Activated CD4-positive, alpha-beta memory T cell treated with anti-CD3 and anti-CD28 coated beads for 36 hours (primary cell): ENCODE results near the gene TFB2M. TPM values are rescaled to one million over a fixed set of nuclear protein-coding genes. Genes with fewer than 3 reads are reported as not detected.
"Not testable (repeated sequence)": the region's sequence is repeated elsewhere in the genome, so short reads cannot be mapped to it uniquely, and the experiment has no call there.

ENCODE experiments used
- CTCF ChIA-PET: fragments of 350-600 bp; sonication (Branson Sonifier 250); formaldehyde crosslinking; loops from one replicate; lab custom pipeline; 2021; ENCODE audit warnings: antibody characterized with exemption, inconsistent platforms; lab: Charles Lee
- POLR2A ChIA-PET: fragments of 350-600 bp; sonication (Branson Sonifier 250); formaldehyde crosslinking; loops from one replicate; lab custom pipeline; 2021; ENCODE audit warnings: antibody characterized with exemption; lab: Charles Lee
- DNase-seq: peaks from one replicate; pipeline ENCODE4 v3.0.0-alpha.2; 2020
- H3K27ac Mint-ChIP-seq: one replicate; pipeline ENCODE4 v1.8.0; 2021; ENCODE audit warnings: mixed read lengths
- H3K27me3 Mint-ChIP-seq: one replicate; pipeline ENCODE4 v1.8.0; 2021; ENCODE audit warnings: mixed read lengths
- H3K36me3 Mint-ChIP-seq: one replicate; pipeline ENCODE4 v1.8.0; 2021; ENCODE audit warnings: mixed read lengths
- H3K4me1 Mint-ChIP-seq: one replicate; pipeline ENCODE4 v1.8.0; 2021; ENCODE audit warnings: low read depth, mixed read lengths
- H3K4me3 Mint-ChIP-seq: one replicate; pipeline ENCODE4 v1.8.0; 2021; ENCODE audit warnings: mild to moderate bottlenecking, mixed read lengths
- H3K9me3 Mint-ChIP-seq: one replicate; pipeline ENCODE4 v1.8.0; 2021; ENCODE audit warnings: mixed read lengths
- intact Hi-C: fragments of 100-400 bp; cut with micrococcal nuclease; formaldehyde crosslinking; loops from one replicate; pipeline ENCODE4 v1.15.1; 2023
- total RNA-seq, 2 experiments: library from RNA; stranded (reverse); gene quantifications; one replicate each; pipeline ENCODE4 v1.2.3, GENCODE V29; 2021

Gene TFB2M
- total RNA-seq, 2 experiments from 2014 or later = 13.6 to 14.5 TPM

DNA sequence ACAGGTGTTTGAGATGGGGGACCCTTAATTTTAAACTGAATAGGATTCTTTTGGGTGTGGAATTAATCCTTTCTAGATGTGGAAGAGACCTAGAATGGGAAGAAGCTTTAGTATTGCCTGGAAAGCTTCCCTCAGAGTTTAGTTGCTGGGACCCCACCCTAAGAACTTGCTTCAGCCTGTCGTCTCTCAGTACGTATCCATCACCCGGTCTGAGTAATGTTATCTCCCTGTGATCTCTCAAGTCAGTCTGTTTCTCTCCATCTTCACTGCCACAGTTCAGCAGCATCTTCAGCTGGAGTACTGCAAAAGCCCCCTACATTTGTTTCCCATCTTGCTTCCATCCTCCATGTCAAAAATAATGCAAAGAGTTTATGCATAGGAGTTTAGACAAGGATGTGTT lies 29.1 kb upstream of the TFB2M start:
- H3K36me3 Mint-ChIP-seq = peaks cover 19% of the 10 kb centered on the region
- intact Hi-C loops = no loop called here
- CTCF ChIA-PET = no interaction called here

DNA sequence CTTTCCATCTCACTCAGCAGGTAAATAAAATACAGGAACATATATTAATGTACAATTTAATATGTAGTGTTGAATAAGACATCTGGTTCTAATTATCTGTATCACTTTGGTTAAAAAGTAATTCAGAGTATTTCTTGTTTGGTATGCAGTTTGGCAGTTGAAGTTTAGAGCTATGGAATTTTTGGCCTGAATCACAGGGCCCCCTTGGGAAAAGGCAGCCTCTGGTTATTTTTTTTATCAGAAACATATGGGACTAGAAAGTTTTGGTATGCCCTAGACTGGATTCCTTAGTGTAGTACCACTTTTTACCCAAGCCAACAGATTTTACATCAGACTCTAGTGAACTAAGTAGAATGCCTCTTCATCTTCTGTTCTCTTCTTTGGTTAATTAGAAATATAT lies 26.6 kb upstream of the TFB2M start:
- ChIA-PET POLR2A (no interaction called here), CTCF (no interaction called here)
- H3K27ac Mint-ChIP-seq = no peak overlapping the region
- peaks cover 25% of the 10 kb centered on the region for H3K36me3 Mint-ChIP-seq
- peaks cover 6% of the 10 kb centered on the region for H3K9me3 Mint-ChIP-seq
- H3K4me1 Mint-ChIP-seq = peaks cover 53% of the 10 kb centered on the region
- DNase-seq = no peak
- no peak overlapping the region for H3K4me3 Mint-ChIP-seq
- intact Hi-C loops = no loop called here
- H3K27me3 Mint-ChIP-seq = no peaks in the 10 kb centered on the region

More for the DNA sequence above, 29.1 kb upstream of the TFB2M start:
- Mint-ChIP-seq H3K4me3 (no peak overlapping the region), H3K4me1 (peaks cover 56% of the 10 kb centered on the region), H3K9me3 (no peaks in the 10 kb centered on the region), H3K27me3 (no peaks in the 10 kb centered on the region), H3K27ac (no peak overlapping the region)
- DNase-seq = no peak
- POLR2A ChIA-PET = no interaction called here

DNA sequence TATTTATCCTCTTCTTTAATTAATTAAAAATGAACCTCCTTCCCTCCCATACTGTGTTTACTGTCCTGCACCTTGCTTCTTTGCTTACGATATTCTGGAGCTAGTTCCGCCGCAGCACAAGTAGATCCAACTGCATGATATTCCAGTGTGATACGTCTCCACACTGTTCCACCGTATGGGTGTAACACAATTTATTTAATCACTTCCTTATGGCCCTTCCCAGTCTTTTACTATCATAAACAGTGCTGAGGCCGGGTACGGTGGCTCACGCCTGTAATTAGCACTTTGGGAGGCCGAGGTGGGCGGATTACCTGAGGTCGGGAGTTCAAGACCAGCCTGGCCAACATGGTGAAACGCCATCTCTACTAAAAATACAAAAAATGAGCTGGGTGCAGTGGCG lies 25.9 kb upstream of the TFB2M start:
- peaks cover 53% of the 10 kb centered on the region for H3K4me1 Mint-ChIP-seq
- no peak for DNase-seq
- no peak overlapping the region for H3K4me3 Mint-ChIP-seq
- POLR2A ChIA-PET = no interaction called here
- H3K36me3 Mint-ChIP-seq = peaks cover 25% of the 10 kb centered on the region
- CTCF ChIA-PET = interaction anchor here (0.6 to 1.0 kb wide), 2 partner anchors 10 to 18 kb away, joined by 3 to 4 read pairs; no protein-coding TSS in a partner anchor
- no peaks in the 10 kb centered on the region for H3K27me3 Mint-ChIP-seq
- intact Hi-C loops = loop anchor here (1.0 kb wide), 2 partner anchors 10 to 23 kb away; no protein-coding TSS in a partner anchor
- H3K9me3 Mint-ChIP-seq = peaks cover 6% of the 10 kb centered on the region
- H3K27ac Mint-ChIP-seq = no peak overlapping the region

DNA sequence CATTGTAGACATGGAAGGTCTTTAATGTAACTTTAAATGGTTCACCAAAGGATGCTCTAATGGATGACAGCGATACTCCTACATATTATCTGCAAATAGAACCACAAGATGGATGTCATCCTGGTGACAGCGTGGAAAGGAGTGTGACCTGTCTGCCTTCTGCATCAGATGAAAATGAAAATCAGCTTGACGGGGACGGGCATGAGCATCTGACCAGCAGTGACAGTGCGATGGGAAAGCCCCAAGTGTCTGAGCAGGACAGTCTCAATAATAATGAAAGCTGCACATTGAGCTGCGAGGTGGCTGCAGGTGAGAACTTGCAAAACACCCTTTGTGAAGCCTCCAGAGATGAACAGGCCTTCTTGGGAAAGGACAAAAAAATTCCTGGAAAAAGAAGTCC lies 25.4 kb upstream of the TFB2M start:
- Mint-ChIP-seq H3K36me3 (peaks cover 25% of the 10 kb centered on the region), H3K27ac (peak overlapping the region; percentile 71)

DNA sequence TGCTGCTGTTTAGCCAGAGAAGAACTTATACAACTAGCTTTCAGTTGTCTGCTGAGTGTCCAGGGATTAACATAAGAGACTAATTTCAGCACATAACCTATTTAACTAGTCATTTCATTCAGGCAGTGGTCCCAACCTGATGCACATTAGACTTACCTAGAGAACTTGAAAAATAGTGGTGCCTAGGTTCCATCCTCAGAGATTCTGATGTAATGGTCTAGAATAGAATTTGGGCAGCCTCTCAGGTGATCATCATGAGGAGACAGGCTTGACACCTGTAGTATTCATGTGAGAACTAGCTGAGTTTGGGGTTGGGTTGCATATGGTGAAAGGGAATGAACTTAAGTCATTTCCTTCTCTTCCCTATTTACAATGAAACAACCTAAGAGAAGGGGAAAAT lies 25.0 kb upstream of the TFB2M start:
- H3K27me3 Mint-ChIP-seq = no peaks in the 10 kb centered on the region
- peak overlapping the region; percentile 71 for H3K27ac Mint-ChIP-seq
- POLR2A ChIA-PET = no interaction called here
- CTCF ChIA-PET = interaction anchor here (0.6 to 1.0 kb wide), 2 partner anchors 11 to 57 kb away, joined by 3 to 4 read pairs; no protein-coding TSS in a partner anchor
- no peak for DNase-seq
- H3K9me3 Mint-ChIP-seq = peaks cover 6% of the 10 kb centered on the region
- H3K4me1 Mint-ChIP-seq = peaks cover 51% of the 10 kb centered on the region
- H3K36me3 Mint-ChIP-seq = peaks cover 25% of the 10 kb centered on the region
- no peak overlapping the region for H3K4me3 Mint-ChIP-seq
- intact Hi-C loops = loop anchor here (1.0 kb wide), 2 partner anchors 11 to 22 kb away; no protein-coding TSS in a partner anchor

More for the DNA sequence above, 25.4 kb upstream of the TFB2M start:
- Mint-ChIP-seq H3K4me1 (peaks cover 50% of the 10 kb centered on the region), H3K9me3 (peaks cover 6% of the 10 kb centered on the region), H3K27me3 (no peaks in the 10 kb centered on the region), H3K4me3 (no peak overlapping the region)
- intact Hi-C loops = loop anchor here (1.0 kb wide), 2 partner anchors 11 to 22 kb away; no protein-coding TSS in a partner anchor
- ChIA-PET CTCF (interaction anchor here (0.6 to 1.0 kb wide), 3 partner anchors 10 to 56 kb away, joined by 3 to 4 read pairs (median 3); no protein-coding TSS in a partner anchor), POLR2A (no interaction called here)
- peak; percentile 65 for DNase-seq

DNA sequence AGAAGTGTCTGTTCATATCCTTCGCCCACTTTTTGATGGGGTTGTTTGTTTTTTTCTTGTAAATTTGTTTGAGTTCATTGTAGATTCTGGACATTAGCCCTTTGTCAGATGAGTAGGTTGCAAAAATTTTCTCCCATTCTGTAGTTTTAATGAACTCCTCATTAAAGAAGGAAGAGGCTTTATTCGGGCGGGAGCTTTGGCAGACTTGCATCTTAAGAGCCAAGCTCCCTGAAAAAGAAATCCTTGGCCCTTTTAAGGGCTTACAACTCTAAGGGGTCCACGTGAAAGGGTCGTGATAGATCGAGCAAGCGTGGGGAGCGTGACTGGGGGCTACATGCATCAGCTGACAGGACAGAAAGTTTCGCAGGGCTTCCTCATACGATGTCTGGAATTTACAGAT lies 23.9 kb upstream of the TFB2M start:
- H3K9me3 Mint-ChIP-seq, H3K27me3 Mint-ChIP-seq, H3K27ac Mint-ChIP-seq, POLR2A ChIA-PET, H3K4me3 Mint-ChIP-seq, DNase-seq, intact Hi-C loops, CTCF ChIA-PET: not testable (repeated sequence)
- peaks cover 47% of the 10 kb centered on the region for H3K4me1 Mint-ChIP-seq
- peaks cover 21% of the 10 kb centered on the region for H3K36me3 Mint-ChIP-seq

DNA sequence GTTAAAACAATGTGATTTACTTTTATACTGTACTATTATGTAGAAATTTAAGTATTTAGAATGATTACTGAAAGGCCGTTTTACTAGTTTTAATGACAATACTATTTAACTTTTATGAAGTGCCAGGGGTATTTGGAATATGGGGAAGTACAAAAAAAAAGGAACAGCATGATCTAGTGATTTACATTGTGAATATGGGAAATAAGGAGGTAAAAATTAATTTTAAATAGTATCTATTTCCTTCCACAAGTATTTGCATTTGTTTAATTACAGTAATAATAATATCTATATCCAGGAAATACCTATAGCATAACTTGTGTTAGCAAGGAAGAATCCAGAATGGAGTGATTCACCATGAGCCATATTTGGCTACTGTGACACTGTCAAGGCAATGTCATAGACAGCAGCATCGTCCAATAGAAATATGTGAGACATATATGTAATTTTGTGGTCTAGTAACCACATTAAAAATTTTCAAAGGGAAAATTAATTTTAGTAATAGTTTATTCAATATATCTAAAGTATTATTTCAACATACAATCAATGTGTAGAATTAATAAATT lies 22.2 kb upstream of the TFB2M start:
- peaks cover 6% of the 10 kb centered on the region for H3K9me3 Mint-ChIP-seq
- ChIA-PET POLR2A (no interaction called here), CTCF (no interaction called here)
- intact Hi-C loops = no loop called here
- DNase-seq = no peak
- H3K27me3 Mint-ChIP-seq = no peaks in the 10 kb centered on the region
- peaks cover 22% of the 10 kb centered on the region for H3K36me3 Mint-ChIP-seq
- no peak overlapping the region for H3K4me3 Mint-ChIP-seq
- H3K27ac Mint-ChIP-seq = no peak overlapping the region
- peaks cover 57% of the 10 kb centered on the region for H3K4me1 Mint-ChIP-seq

DNA sequence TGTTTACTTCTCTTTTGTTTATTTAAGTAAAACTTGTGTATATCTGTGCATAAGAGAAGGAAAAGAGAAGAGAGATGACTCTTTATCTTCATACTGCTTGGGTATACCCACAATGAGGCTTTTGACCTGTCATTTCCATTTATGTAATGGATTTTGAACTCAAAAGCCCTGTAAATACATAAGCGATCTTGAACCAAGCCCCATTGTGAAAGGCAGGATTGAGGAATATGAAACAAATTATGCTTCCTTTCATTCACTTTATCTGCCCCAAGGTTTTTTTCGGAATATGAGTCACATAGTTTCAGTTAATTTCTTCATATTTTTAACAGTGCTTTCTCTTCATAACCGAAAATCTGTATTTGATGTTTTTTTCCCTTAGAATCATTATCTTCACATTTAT lies 21.5 kb upstream of the TFB2M start:
- Mint-ChIP-seq H3K27me3 (no peaks in the 10 kb centered on the region), H3K9me3 (peaks cover 6% of the 10 kb centered on the region), H3K4me1 (peaks cover 59% of the 10 kb centered on the region), H3K36me3 (peaks cover 20% of the 10 kb centered on the region), H3K4me3 (no peak overlapping the region), H3K27ac (peak overlapping the region; percentile 38)
- ChIA-PET CTCF (no interaction called here), POLR2A (no interaction called here)
- DNase-seq = no peak
- intact Hi-C loops = loop anchor here (1.0 kb wide), 1 partner anchor 18 kb away; no protein-coding TSS in a partner anchor

DNA sequence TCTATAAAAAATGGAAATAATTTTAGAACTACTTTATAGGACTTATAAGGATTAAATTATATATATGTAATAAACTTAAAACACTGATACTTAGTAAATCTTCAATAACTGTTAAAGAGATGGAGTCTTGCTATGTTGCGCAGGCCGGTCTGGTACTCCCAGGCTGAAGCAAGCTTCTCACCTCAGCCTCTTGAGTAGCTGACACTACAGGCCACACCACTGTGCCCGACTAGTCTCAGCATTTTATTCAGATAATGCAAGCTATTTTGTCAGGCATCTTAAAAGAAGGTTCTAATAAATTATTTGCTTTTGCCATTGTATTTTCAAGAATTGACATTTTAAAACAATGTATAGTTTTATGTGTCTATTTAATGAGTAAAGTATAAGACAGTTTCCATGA lies 21.0 kb upstream of the TFB2M start:
- no peak overlapping the region for H3K4me3 Mint-ChIP-seq
- peaks cover 16% of the 10 kb centered on the region for H3K36me3 Mint-ChIP-seq
- H3K27ac Mint-ChIP-seq = no peak overlapping the region
- peaks cover 6% of the 10 kb centered on the region for H3K9me3 Mint-ChIP-seq
- no peak for DNase-seq
- no peaks in the 10 kb centered on the region for H3K27me3 Mint-ChIP-seq
- intact Hi-C loops = loop anchor here (1.0 kb wide), 1 partner anchor 18 kb away; no protein-coding TSS in a partner anchor
- POLR2A ChIA-PET = no interaction called here
- peaks cover 59% of the 10 kb centered on the region for H3K4me1 Mint-ChIP-seq
- CTCF ChIA-PET = interaction anchor here (0.6 kb wide), 1 partner anchor 24 kb away, joined by 3 read pairs; no protein-coding TSS in a partner anchor

DNA sequence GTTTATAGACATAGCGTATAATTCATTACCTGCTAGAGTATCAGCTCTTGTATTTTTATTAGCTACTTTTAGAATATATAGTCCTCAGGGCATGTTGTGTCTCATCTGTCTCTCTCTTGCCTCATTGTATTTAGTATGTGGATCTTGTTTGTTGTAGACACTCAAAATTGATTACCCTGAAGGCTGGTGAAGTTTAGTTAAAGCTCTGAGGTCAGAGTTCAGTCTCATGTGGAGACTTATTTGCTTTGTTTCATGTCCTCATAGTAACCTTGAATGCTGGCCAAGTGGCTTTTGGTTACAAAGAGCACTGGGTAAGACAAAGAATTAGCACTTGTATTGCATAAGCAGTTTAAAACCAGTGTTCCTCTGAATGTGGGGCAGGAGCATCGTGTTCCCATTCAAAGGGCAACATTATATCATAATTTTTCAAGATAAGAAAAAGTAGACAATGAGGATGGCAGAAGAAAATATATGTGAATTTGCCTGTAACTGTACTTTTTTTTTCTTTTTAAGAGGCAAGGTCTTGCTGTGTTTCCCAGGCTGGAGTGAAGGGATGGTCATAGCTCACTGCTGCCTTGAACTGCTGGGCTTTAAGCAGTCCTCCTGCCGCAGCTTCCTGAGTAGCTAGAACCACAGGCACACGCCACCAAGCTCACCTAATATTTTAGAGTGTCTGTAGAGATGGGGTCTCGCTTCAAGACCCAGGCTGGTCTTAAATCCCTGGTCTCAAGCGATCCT lies 17.6 kb upstream of the TFB2M start:
- H3K9me3 Mint-ChIP-seq = no peaks in the 10 kb centered on the region
- CTCF ChIA-PET = no interaction called here
- DNase-seq = no peak
- H3K27ac Mint-ChIP-seq = no peak overlapping the region
- H3K4me1 Mint-ChIP-seq = peaks cover 53% of the 10 kb centered on the region
- intact Hi-C loops = no loop called here
- peaks cover 6% of the 10 kb centered on the region for H3K36me3 Mint-ChIP-seq
- no peak overlapping the region for H3K4me3 Mint-ChIP-seq
- POLR2A ChIA-PET = no interaction called here
- H3K27me3 Mint-ChIP-seq = no peaks in the 10 kb centered on the region

DNA sequence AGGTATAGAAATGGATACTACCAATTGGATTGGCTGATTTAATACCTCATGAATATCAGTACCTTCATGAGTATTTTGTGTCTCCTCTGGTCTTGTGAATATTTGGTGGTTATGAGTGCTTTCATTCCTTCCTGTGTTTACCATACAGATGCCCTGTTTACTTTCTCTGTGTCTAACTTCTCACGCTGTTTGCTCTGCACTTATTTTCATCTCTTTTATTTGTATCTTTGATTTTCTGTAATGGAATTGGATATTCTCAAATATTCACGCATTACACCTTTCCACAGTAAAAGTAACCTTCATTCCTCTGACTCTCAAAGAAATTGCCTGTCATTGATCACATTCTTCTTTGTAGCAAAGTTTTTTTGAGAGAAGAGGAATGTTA lies 17.0 kb upstream of the TFB2M start:
- Mint-ChIP-seq H3K27ac (no peak overlapping the region), H3K4me1 (peaks cover 53% of the 10 kb centered on the region), H3K36me3 (peaks cover 6% of the 10 kb centered on the region), H3K9me3 (no peaks in the 10 kb centered on the region), H3K27me3 (no peaks in the 10 kb centered on the region), H3K4me3 (no peak overlapping the region)
- DNase-seq = no peak
- ChIA-PET POLR2A (no interaction called here), CTCF (no interaction called here)
- intact Hi-C loops = no loop called here

DNA sequence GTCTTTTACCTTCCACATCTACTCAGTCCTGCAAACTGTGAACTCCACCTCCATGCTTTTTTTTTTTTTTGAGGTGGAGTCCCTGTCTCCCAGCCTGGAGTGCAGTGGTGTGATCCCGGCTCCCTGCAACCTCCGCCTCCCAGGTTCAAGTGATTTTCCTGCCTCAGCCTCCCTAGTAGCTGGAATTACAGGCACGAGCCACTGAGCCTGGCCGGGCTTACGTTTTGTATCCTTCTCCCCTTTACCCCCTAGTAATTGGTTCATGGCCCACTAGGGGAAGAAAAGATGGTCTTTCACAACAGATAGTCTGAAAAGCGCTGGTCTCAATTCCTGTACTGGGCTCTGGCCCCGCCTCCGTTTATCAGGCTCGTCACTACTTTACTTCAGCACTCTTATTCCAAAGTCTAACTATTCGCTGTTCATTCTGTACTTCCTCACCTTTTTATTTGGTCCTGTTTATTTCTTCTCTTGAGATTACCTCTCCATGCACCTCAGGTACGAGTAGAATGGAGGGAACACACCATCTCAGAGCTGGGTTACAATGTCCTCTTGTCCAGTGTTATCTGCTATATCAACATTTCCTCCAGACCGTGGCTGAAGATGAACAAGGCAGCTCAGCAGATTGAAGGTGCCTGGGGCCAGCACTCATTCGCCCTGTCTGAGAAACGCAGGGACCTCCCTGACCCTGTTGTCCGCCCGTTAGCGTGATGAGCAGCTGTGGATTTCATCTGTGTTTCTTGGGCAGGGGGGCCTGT lies 16.4 kb upstream of the TFB2M start:
- Mint-ChIP-seq H3K36me3 (peaks cover 7% of the 10 kb centered on the region), H3K4me3 (no peak overlapping the region), H3K27ac (no peak overlapping the region), H3K4me1 (peaks cover 55% of the 10 kb centered on the region), H3K9me3 (no peaks in the 10 kb centered on the region), H3K27me3 (no peaks in the 10 kb centered on the region)
- intact Hi-C loops = no loop called here
- ChIA-PET POLR2A (no interaction called here), CTCF (no interaction called here)
- no peak for DNase-seq
